Measurements from ENCODE around the gene FIGN.

DNA sequence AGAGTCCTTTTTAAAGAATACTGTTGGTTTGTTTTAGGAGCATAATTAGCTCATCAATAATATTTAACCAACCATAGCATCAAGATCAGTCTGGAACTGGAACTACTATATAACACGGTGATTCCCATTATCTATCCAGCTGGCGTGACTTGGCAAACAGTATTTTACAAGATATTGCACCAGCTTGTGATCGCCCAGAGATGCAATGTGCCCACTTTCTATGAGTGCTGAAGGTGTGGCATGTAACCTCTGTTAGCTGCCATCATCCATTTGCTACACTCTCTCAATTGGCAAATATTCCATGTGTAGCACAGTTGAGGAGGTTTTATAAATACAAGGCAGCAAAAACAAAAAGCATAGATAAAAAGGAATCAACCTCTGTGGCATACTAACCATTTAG, 64.9 kb downstream of the FIGN start:
- TF ChIP-seq EZH2 (IDR thresholded peaks at IDR 0.05; ENCODE audit: insufficient read depth, poor library complexity, severe bottlenecking) (no peak), EZH2phosphoT487 (IDR thresholded peaks at IDR 0.05; ENCODE audit: insufficient read depth, low read depth) (no peak)
